Astrocyte (in vitro differentiated cells and primary cell): ENCODE data around the gene PRR5L.

ENCODE experiments used
- EZH2 ChIP-seq: IDR thresholded peaks from 2 replicates; pipeline ENCODE4 v1.6.1; 2012; ENCODE audit warnings: mild to moderate bottlenecking, low read length, inconsistent platforms; ENCODE audit not compliant: insufficient read depth
- TF ChIP-seq, protein P1 (sequence below): IDR thresholded peaks from 2 replicates; pipeline ENCODE4 v1.5.1; 2011; ENCODE audit warnings: low read depth, mild to moderate bottlenecking, inconsistent platforms, low read length, moderate library complexity; ENCODE audit not compliant: insufficient read depth

DNA sequence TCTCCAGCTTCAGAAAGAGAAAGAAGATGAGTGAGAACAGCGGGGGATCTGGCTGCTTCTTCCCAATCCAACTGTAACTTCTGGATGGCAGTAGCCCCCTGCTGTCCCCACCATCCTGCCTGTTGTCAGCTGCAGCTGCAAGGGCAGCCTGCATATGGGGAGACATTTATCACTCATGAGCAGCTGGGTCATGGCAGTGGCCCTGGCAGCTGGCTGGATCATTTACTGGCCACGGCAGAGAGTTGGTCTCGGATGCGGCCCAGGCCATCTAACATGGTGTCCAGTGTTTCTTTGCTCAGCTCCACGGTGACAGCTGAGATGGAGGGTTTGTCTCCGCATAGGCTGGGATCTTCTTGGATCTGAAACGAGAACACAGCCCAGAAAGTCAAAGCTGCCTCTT lies 21.7 kb upstream of the PRR5L start:
- TF ChIP-seq, protein P1, sequence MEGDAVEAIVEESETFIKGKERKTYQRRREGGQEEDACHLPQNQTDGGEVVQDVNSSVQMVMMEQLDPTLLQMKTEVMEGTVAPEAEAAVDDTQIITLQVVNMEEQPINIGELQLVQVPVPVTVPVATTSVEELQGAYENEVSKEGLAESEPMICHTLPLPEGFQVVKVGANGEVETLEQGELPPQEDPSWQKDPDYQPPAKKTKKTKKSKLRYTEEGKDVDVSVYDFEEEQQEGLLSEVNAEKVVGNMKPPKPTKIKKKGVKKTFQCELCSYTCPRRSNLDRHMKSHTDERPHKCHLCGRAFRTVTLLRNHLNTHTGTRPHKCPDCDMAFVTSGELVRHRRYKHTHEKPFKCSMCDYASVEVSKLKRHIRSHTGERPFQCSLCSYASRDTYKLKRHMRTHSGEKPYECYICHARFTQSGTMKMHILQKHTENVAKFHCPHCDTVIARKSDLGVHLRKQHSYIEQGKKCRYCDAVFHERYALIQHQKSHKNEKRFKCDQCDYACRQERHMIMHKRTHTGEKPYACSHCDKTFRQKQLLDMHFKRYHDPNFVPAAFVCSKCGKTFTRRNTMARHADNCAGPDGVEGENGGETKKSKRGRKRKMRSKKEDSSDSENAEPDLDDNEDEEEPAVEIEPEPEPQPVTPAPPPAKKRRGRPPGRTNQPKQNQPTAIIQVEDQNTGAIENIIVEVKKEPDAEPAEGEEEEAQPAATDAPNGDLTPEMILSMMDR, result no peak
- no peak for TF ChIP-seq EZH2
